Common myeloid progenitor, CD34-positive (primary cell): ENCODE measurements around the gene YJEFN3.

ENCODE experiments used
- CTCF ChIA-PET: fragments of 350-600 bp; sonication (Branson Sonifier 250); formaldehyde crosslinking; loops from one replicate; lab custom pipeline; 2021; ENCODE audit warnings: antibody characterized with exemption; lab: Charles Lee
- POLR2A ChIA-PET: fragments of 350-600 bp; sonication (Branson Sonifier 250); formaldehyde crosslinking; loops from one replicate; lab custom pipeline; 2021; ENCODE audit warnings: antibody characterized with exemption; lab: Charles Lee
- DNase-seq, 3 donors: peaks; one replicate each; pipeline versions ENCODE4 v3.0.0 to v3.0.0-alpha.2; 2013
- H3K27ac ChIP-seq, 2 experiments: 1 replicate in 1 of 2; 2 replicates in 1 of 2; pipeline ENCODE4 v1.7.0; 2013; ENCODE audit warnings: inconsistent platforms in 2 of 2, low read length in 2 of 2, mild to moderate bottlenecking in 2 of 2, low read depth in 1 of 2, moderate library complexity in 1 of 2; ENCODE audit not compliant: severe bottlenecking in 2 of 2, insufficient read depth in 1 of 2, poor library complexity in 1 of 2
- H3K27me3 ChIP-seq, 5 experiments: replicated peaks in 2 of 5; 1 replicate in 3 of 5; 2 replicates in 2 of 5; pipeline versions ENCODE4 v1.6.1 to v1.7.0; 2013; ENCODE audit warnings: low read length in 4 of 5, mild to moderate bottlenecking in 2 of 5, moderate library complexity in 2 of 5, inconsistent platforms in 1 of 5; ENCODE audit not compliant: insufficient read depth in 5 of 5, control insufficient read depth in 4 of 5
- H3K36me3 ChIP-seq, 4 experiments: 1 replicate in 2 of 4; 2 replicates in 2 of 4; pipeline versions ENCODE4 v1.6.1 to v1.7.0; 2013; ENCODE audit warnings: low read length in 3 of 4, control low read depth in 1 of 4, mild to moderate bottlenecking in 1 of 4; ENCODE audit not compliant: control insufficient read depth in 4 of 4, insufficient read depth in 4 of 4
- H3K4me1 ChIP-seq, 4 experiments: 1 replicate in 3 of 4; 2 replicates in 1 of 4; pipeline versions ENCODE4 v1.6.1 to v1.7.1; 2013; ENCODE audit warnings: low read length in 3 of 4, mild to moderate bottlenecking in 3 of 4, control low read depth in 1 of 4, inconsistent platforms in 1 of 4, moderate library complexity in 1 of 4; ENCODE audit not compliant: control insufficient read depth in 4 of 4, insufficient read depth in 4 of 4; ENCODE audit errors: control extremely low read depth in 1 of 4
- H3K4me3 ChIP-seq, 7 experiments: 1 replicate in 4 of 7; 2 replicates in 3 of 7; pipeline versions ENCODE4 v1.5.1 to v1.7.0; 2013; ENCODE audit warnings: mild to moderate bottlenecking in 7 of 7, low read length in 6 of 7, moderate library complexity in 6 of 7, inconsistent platforms in 2 of 7, low read depth in 2 of 7, control low read depth in 1 of 7; ENCODE audit not compliant: insufficient read depth in 4 of 7, control insufficient read depth in 1 of 7; ENCODE audit errors: extremely low read depth in 1 of 7
- H3K9me3 ChIP-seq, 5 experiments: 1 replicate in 4 of 5; 2 replicates in 1 of 5; pipeline versions ENCODE4 v1.6.1 to v1.7.1; 2013; ENCODE audit warnings: low read length in 4 of 5, mild to moderate bottlenecking in 2 of 5, inconsistent platforms in 1 of 5, low read depth in 1 of 5, moderate library complexity in 1 of 5; ENCODE audit not compliant: control insufficient read depth in 4 of 5, insufficient read depth in 2 of 5; ENCODE audit errors: control extremely low read depth in 1 of 5
- WGBS: methylation state at CpG from one replicate; pipeline ENCODE4 v1.1.5; 2013; ENCODE audit not compliant: insufficient coverage; 5-methylcytosine and 5-hydroxymethylcytosine counted together

YJEFN3 gene

GRCh38 chr19:19529783-19530422 lies 1.2 kb downstream of the YJEFN3 start:
- no peak overlapping the region for H3K27ac ChIP-seq
- no peaks in the 10 kb centered on the region for H3K9me3 ChIP-seq
- no peaks in the 10 kb centered on the region for H3K27me3 ChIP-seq
- H3K4me3 ChIP-seq, result no peak overlapping the region
- 96% methylated on average over 6 of the region's 11 CpGs for WGBS
- H3K4me1 ChIP-seq, result peaks cover 0 to 23% (median 9%) of the 10 kb centered on the region in 4 experiments
- ChIA-PET CTCF (interaction anchor here (0.7 to 3.4 kb wide), 11 partner anchors 11 to 430 kb away, joined by 3 to 23 read pairs (median 3); partner anchors contain the start of gene GMIP), POLR2A (no interaction called here)
- H3K36me3 ChIP-seq, result peaks cover 3 to 41% (median 23%) of the 10 kb centered on the region in 4 experiments
- no peak for DNase-seq

GRCh38 chr19:19530423-19530804 lies 1.7 kb downstream of the YJEFN3 start:
- ChIA-PET CTCF (interaction anchor here (0.5 to 3.4 kb wide), 10 partner anchors 10 to 456 kb away, joined by 3 to 23 read pairs (median 3); partner anchors contain the start of gene GMIP), POLR2A (interaction anchor here (0.6 kb wide), 1 partner anchor 421 kb away, joined by 4 read pairs; no protein-coding TSS in a partner anchor)
- 83% methylated on average over 5 of the region's 9 CpGs for WGBS
- H3K27me3 ChIP-seq, result no peaks in the 10 kb centered on the region
- no peak overlapping the region for H3K4me3 ChIP-seq
- peaks cover 0 to 18% (median 9%) of the 10 kb centered on the region in 4 experiments for H3K4me1 ChIP-seq
- no peaks in the 10 kb centered on the region for H3K9me3 ChIP-seq
- DNase-seq, result no peak
- no peak overlapping the region for H3K27ac ChIP-seq
- H3K36me3 ChIP-seq, result peaks cover under 1 to 36% (median 21%) of the 10 kb centered on the region in 4 experiments

- CTCF ChIA-PET, result interaction anchor here (0.5 to 3.4 kb wide), 13 partner anchors 9 to 456 kb away, joined by 3 to 29 read pairs (median 5); partner anchors contain the start of gene GMIP
- POLR2A ChIA-PET, result interaction anchor here (0.6 kb wide), 1 partner anchor 421 kb away, joined by 4 read pairs; no protein-coding TSS in a partner anchor
- Histone ChIP-seq H3K9me3 (no peaks in the 10 kb centered on the region), H3K4me1 (peaks cover 0 to 13% (median 9%) of the 10 kb centered on the region in 4 experiments), H3K27me3 (no peaks in the 10 kb centered on the region), H3K27ac (no peak overlapping the region), H3K4me3 (no peak overlapping the region), H3K36me3 (peaks cover 0 to 32% (median 19%) of the 10 kb centered on the region in 4 experiments)
- 99% methylated on average over 3 of the region's 4 CpGs for WGBS
- DNase-seq, result no peak
These were observed 2.2 kb downstream of the YJEFN3 start for GRCh38 chr19:19530889-19531288.

GRCh38 chr19:19531951-19532805 lies 3.5 kb downstream of the YJEFN3 start:
- H3K36me3 ChIP-seq, result peaks cover 0 to 28% (median 15%) of the 10 kb centered on the region in 4 experiments
- CTCF ChIA-PET, result interaction anchor here (0.7 to 3.4 kb wide), 24 partner anchors 9 to 431 kb away, joined by 3 to 29 read pairs (median 5); partner anchors contain the start of gene GMIP
- peak; percentile 57 to 76 (median 71) for DNase-seq
- H3K4me3 ChIP-seq, result no peak overlapping the region
- POLR2A ChIA-PET, result interaction anchor here (1.5 kb wide), 1 partner anchor 112 kb away, joined by 6 read pairs; the partner anchor contains the start of gene GMIP
- WGBS, result 38% methylated on average over 43 of the region's 48 CpGs
- H3K4me1 ChIP-seq, result peaks cover 0 to 6% (median 2%) of the 10 kb centered on the region in 4 experiments
- no peaks in the 10 kb centered on the region for H3K9me3 ChIP-seq
- H3K27ac ChIP-seq, result no peak overlapping the region
- peaks cover 0 to 4% (median under 1%) of the 10 kb centered on the region in 5 experiments for H3K27me3 ChIP-seq

- no peak overlapping the region for H3K27ac ChIP-seq
- H3K4me1 ChIP-seq, result peaks cover 0 to 11% (median 3%) of the 10 kb centered on the region in 4 experiments
- no peak for DNase-seq
- peaks cover 0 to 13% (median 6%) of the 10 kb centered on the region in 5 experiments for H3K27me3 ChIP-seq
- WGBS, result 84% methylated on average over 9 of the region's 14 CpGs
- CTCF ChIA-PET, result interaction anchor here (0.7 to 3.4 kb wide), 20 partner anchors 8 to 430 kb away, joined by 3 to 29 read pairs (median 5); partner anchors contain the start of gene GMIP
- POLR2A ChIA-PET, result interaction anchor here (1.5 kb wide), 1 partner anchor 111 kb away, joined by 6 read pairs; the partner anchor contains the start of gene GMIP
- peaks cover 0 to 19% (median 10%) of the 10 kb centered on the region in 4 experiments for H3K36me3 ChIP-seq
- H3K4me3 ChIP-seq, result no peak overlapping the region
- H3K9me3 ChIP-seq, result no peaks in the 10 kb centered on the region
These were observed 4.3 kb downstream of the YJEFN3 start for GRCh38 chr19:19532806-19533701.

- DNase-seq, result no peak
- Histone ChIP-seq H3K9me3 (no peaks in the 10 kb centered on the region), H3K27me3 (peaks cover 0 to 21% (median 11%) of the 10 kb centered on the region in 5 experiments), H3K4me1 (peaks cover 0 to 19% (median 11%) of the 10 kb centered on the region in 4 experiments), H3K4me3 (no peak overlapping the region), H3K27ac (no peak overlapping the region), H3K36me3 (peaks cover 0 to 12% (median 6%) of the 10 kb centered on the region in 4 experiments)
- POLR2A ChIA-PET, result no interaction called here
- CTCF ChIA-PET, result interaction anchor here (3.1 to 3.2 kb wide), 2 partner anchors 12 to 20 kb away, joined by 11 to 29 read pairs; no protein-coding TSS in a partner anchor
- WGBS, result 98% methylated on average over 6 of the region's 6 CpGs
These were observed 5.1 kb downstream of the YJEFN3 start for GRCh38 chr19:19533841-19534240.
